Osteocyte (in vitro differentiated cells): Measurements from ENCODE around the gene ANK2. TPM values are rescaled to one million over a fixed set of nuclear protein-coding genes. Genes with fewer than 3 reads are reported as not detected.

ENCODE experiments used
- DNase-seq: peaks from one replicate; pipeline ENCODE4 v3.0.0; 2021; ENCODE audit warnings: mixed read lengths; ENCODE audit not compliant: unreplicated experiment; ENCODE audit errors: extremely low spot score
- H3K27ac Mint-ChIP-seq: one replicate; pipeline ENCODE4 v1.8.0; 2021; ENCODE audit warnings: mild to moderate bottlenecking, mixed read lengths; ENCODE audit not compliant: unreplicated experiment
- H3K27me3 Mint-ChIP-seq: one replicate; pipeline ENCODE4 v1.8.0; 2021; ENCODE audit warnings: mixed read lengths; ENCODE audit not compliant: unreplicated experiment
- H3K36me3 Mint-ChIP-seq: one replicate; pipeline ENCODE4 v1.8.0; 2021; ENCODE audit warnings: mixed read lengths; ENCODE audit not compliant: unreplicated experiment
- H3K4me1 Mint-ChIP-seq: one replicate; pipeline ENCODE4 v1.8.0; 2021; ENCODE audit warnings: mixed read lengths; ENCODE audit not compliant: unreplicated experiment
- H3K4me3 Mint-ChIP-seq: one replicate; pipeline ENCODE4 v1.8.0; 2021; ENCODE audit warnings: mild to moderate bottlenecking, moderate library complexity, mixed read lengths; ENCODE audit not compliant: unreplicated experiment
- H3K9me3 Mint-ChIP-seq: one replicate; pipeline ENCODE4 v1.8.0; 2021; ENCODE audit warnings: mixed read lengths; ENCODE audit not compliant: unreplicated experiment
- total RNA-seq: library from RNA; stranded (reverse); gene quantifications from 2 replicates; pipeline ENCODE4 v1.2.1, GENCODE V29; 2021
- TF ChIP-seq, protein P1 (sequence below): fragments of 200-600 bp; sonication (generic); IDR thresholded peaks from 2 replicates; pipeline ENCODE4 v1.5.0; 2021; ENCODE audit warnings: antibody characterized with exemption, mild to moderate bottlenecking, moderate library complexity

Gene ANK2
- total RNA-seq, 1 donor from 2014 or later = 17.2 TPM

DNA sequence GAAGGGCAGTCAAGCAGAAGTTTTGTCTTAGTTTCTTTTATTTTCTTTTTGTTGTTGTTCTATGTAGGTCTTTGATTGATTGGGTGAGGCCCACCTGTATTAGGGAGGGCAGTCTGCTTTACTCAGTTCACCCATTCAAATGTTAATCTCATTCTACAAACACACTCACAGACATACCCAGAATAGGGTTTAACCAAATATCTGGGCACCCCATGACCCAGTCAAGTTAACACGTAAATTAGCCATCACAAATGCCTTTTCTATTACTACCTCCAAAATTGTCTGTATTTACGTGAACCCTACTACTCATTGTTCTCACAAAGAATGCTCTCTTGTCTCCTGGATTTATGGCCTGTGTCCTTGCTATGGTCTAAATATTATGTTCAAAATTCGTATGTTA is 339.7 kb downstream of the ANK2 start:
- H3K4me3 Mint-ChIP-seq = no peak overlapping the region
- H3K27me3 Mint-ChIP-seq = no peaks in the 10 kb centered on the region
- TF ChIP-seq, protein P1, sequence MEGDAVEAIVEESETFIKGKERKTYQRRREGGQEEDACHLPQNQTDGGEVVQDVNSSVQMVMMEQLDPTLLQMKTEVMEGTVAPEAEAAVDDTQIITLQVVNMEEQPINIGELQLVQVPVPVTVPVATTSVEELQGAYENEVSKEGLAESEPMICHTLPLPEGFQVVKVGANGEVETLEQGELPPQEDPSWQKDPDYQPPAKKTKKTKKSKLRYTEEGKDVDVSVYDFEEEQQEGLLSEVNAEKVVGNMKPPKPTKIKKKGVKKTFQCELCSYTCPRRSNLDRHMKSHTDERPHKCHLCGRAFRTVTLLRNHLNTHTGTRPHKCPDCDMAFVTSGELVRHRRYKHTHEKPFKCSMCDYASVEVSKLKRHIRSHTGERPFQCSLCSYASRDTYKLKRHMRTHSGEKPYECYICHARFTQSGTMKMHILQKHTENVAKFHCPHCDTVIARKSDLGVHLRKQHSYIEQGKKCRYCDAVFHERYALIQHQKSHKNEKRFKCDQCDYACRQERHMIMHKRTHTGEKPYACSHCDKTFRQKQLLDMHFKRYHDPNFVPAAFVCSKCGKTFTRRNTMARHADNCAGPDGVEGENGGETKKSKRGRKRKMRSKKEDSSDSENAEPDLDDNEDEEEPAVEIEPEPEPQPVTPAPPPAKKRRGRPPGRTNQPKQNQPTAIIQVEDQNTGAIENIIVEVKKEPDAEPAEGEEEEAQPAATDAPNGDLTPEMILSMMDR = no peak
- H3K9me3 Mint-ChIP-seq = peaks cover 8% of the 10 kb centered on the region
- peaks cover 6% of the 10 kb centered on the region for H3K4me1 Mint-ChIP-seq
- DNase-seq = no peak
- H3K27ac Mint-ChIP-seq = no peak overlapping the region
- H3K36me3 Mint-ChIP-seq = no peaks in the 10 kb centered on the region

GRCh38 chr4:113390850-113391249 is 341.4 kb downstream of the ANK2 start:
- Mint-ChIP-seq H3K9me3 (peaks cover 8% of the 10 kb centered on the region), H3K4me3 (no peak overlapping the region), H3K27me3 (no peaks in the 10 kb centered on the region), H3K36me3 (no peaks in the 10 kb centered on the region), H3K4me1 (peaks cover 3% of the 10 kb centered on the region), H3K27ac (no peak overlapping the region)
- TF ChIP-seq, protein P1 = no peak
- no peak for DNase-seq

DNA sequence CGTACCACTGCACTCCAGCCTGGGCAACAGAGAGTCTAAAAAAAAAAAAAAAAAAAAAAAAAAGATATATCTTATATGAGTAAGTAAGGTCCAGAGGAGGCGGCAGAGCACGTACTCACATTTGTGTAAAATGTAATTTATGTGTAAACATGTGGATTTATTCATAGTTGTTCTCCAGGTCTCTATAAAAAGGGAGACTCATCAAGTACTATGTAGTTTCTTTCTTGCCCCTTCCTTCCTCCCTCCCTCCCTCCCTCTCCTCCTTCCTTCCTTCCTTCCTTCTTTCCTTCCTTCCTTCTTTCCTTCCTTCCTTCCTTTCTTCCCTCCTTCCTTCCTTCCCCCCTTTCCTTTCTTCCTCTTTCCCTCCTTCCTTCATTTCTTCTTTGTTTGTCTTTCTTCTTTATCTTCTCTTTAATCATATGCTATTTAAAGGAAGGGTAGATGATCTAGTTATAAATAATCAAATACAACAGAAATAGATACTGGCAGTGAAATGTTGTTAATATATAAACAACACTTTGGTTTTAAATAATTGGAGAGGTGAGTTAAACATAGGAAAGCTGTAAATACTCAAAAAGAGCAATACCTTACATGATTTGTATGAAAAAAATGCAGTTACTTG is 344.8 kb downstream of the ANK2 start:
- Mint-ChIP-seq H3K9me3 (peaks cover 3% of the 10 kb centered on the region), H3K4me1 (peaks cover 3% of the 10 kb centered on the region), H3K27me3 (no peaks in the 10 kb centered on the region), H3K27ac (no peak overlapping the region), H3K36me3 (no peaks in the 10 kb centered on the region), H3K4me3 (no peak overlapping the region)
- TF ChIP-seq, protein P1 = no peak
- DNase-seq = no peak

GRCh38 chr4:113394730-113395530 is 345.5 kb downstream of the ANK2 start:
- H3K27me3 Mint-ChIP-seq = no peaks in the 10 kb centered on the region
- H3K4me3 Mint-ChIP-seq = no peak overlapping the region
- no peak for DNase-seq
- TF ChIP-seq, protein P1 = peak; percentile 82
- H3K9me3 Mint-ChIP-seq = no peaks in the 10 kb centered on the region
- H3K4me1 Mint-ChIP-seq = peaks cover 3% of the 10 kb centered on the region
- no peaks in the 10 kb centered on the region for H3K36me3 Mint-ChIP-seq
- H3K27ac Mint-ChIP-seq = no peak overlapping the region

DNA sequence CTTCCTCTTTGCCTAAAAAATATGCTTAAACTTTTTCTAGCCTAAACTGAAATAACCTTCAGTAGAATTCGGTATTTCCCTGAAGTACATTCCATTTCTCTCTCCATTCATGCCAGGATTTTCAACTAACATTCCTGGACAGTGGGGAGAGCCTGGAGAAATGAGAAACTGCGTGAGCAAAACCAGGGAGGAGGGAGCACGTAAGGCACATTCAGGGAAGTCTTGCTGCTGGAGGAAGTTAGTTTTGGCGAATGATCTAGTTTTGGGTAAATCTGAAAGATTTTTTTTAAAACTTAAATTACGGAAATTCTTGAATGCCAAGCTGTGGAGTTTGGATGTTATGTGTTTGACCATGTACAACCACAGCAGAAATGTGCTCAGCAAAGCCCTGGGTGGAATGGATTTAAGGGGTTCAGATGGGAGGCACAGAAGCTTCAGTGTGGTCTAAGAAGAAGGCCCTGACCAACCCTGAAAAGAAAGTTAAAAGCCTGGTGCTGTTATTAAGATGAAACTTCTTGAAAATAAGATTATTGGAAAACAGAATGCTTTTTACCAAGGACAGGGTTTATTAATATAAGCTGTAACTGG is 347.8 kb downstream of the ANK2 start:
- Mint-ChIP-seq H3K4me3 (no peak overlapping the region), H3K4me1 (peaks cover 3% of the 10 kb centered on the region), H3K9me3 (no peaks in the 10 kb centered on the region), H3K36me3 (no peaks in the 10 kb centered on the region), H3K27me3 (no peaks in the 10 kb centered on the region), H3K27ac (no peak overlapping the region)
- DNase-seq = no peak
- TF ChIP-seq, protein P1 = no peak
